IMR-90 (cell line): ENCODE data around the gene TPGS1. TPM values are rescaled to one million over a fixed set of nuclear protein-coding genes. Genes with fewer than 3 reads are reported as not detected.
A peak's percentile ranks its signal among the peaks of the same experiment; 100 is the strongest.

Experiments
- ATAC-seq: fragments of 200-7000 bp; cut with Tn5 transposase; 2 replicates; pipeline ENCODE4 v1.9.1; 2020; ENCODE audit warnings: low read depth, mild to moderate bottlenecking, moderate library complexity
- BruUV-seq: library from RNA; stranded (reverse); fragments of 400-500 nt; replicated peaks from 2 replicates; lab custom pipeline; 2021; lab: Mats Ljungman, UMichigan
- CTCF ChIA-PET: fragments of 300-600 bp; formaldehyde crosslinking; extraction: SDS; loops from one replicate; lab custom pipeline; 2021; ENCODE audit warnings: antibody characterized with exemption; lab: Yijun Ruan, JAX
- POLR2A ChIA-PET: fragments of 300-600 bp; sonication (Branson Sonifier 250); formaldehyde crosslinking; loops from one replicate; lab custom pipeline; 2022; ENCODE audit warnings: antibody characterized with exemption; ENCODE audit not compliant: unreplicated experiment; lab: Charles Lee
- DNase-seq: peaks from one replicate; pipeline ENCODE4 v3.0.0; 2013
- H2AFZ ChIP-seq: replicated peaks from 2 replicates; pipeline ENCODE3; 2013; ENCODE audit warnings: low read length, mild to moderate bottlenecking; ENCODE audit not compliant: poor library complexity
- H2AK5ac ChIP-seq: 2 replicates; pipeline ENCODE4 v1.6.1; 2013; ENCODE audit warnings: low read depth, low read length, inconsistent platforms
- H2AK9ac ChIP-seq: replicated peaks from 2 replicates; pipeline ENCODE3; 2013; ENCODE audit warnings: mild to moderate bottlenecking, low read depth, low read length, moderate library complexity; ENCODE audit not compliant: poor library complexity
- H2BK120ac ChIP-seq: 2 replicates; pipeline ENCODE4 v1.6.1; 2013; ENCODE audit warnings: low read depth, low read length, inconsistent platforms
- H2BK15ac ChIP-seq: 3 replicates; pipeline ENCODE4 v1.6.1; 2013; ENCODE audit warnings: low read depth, low read length, inconsistent platforms
- H2BK20ac ChIP-seq: 2 replicates; pipeline ENCODE4 v1.6.1; 2013; ENCODE audit warnings: low read depth, mild to moderate bottlenecking, inconsistent platforms, low read length, moderate library complexity
- H2BK5ac ChIP-seq: 2 replicates; pipeline ENCODE4 v1.6.1; 2013; ENCODE audit warnings: mild to moderate bottlenecking, low read depth, low read length, inconsistent platforms; ENCODE audit not compliant: poor library complexity, severe bottlenecking
- H3K14ac ChIP-seq: replicated peaks from 2 replicates; pipeline ENCODE4 v1.6.1; 2013; ENCODE audit warnings: low read depth, low read length, inconsistent platforms
- H3K18ac ChIP-seq: 2 replicates; pipeline ENCODE4 v1.6.1; 2013; ENCODE audit warnings: low read depth, low read length, control low read depth
- H3K23ac ChIP-seq: 2 replicates; pipeline ENCODE4 v1.6.1; 2013; ENCODE audit warnings: low read depth, low read length, inconsistent platforms
- H3K27ac ChIP-seq: 2 replicates; pipeline ENCODE4 v1.5.1; 2013; ENCODE audit warnings: mild to moderate bottlenecking, control low read depth, low read length; ENCODE audit not compliant: insufficient read depth
- H3K27me3 ChIP-seq: 2 replicates; pipeline ENCODE4 v1.6.1; 2013; ENCODE audit warnings: low read length; ENCODE audit not compliant: control insufficient read depth, insufficient read depth
- H3K36me3 ChIP-seq: 2 replicates; pipeline ENCODE4 v1.6.1; 2013; ENCODE audit warnings: low read length, mixed read lengths; ENCODE audit not compliant: control insufficient read depth, insufficient read depth
- H3K4ac ChIP-seq: 2 replicates; pipeline ENCODE4 v1.6.1; 2013; ENCODE audit warnings: low read depth, low read length, inconsistent platforms
- H3K4me1 ChIP-seq: 2 replicates; pipeline ENCODE4 v1.6.1; 2013; ENCODE audit warnings: low read length, mixed read lengths; ENCODE audit not compliant: control insufficient read depth, insufficient read depth
- H3K4me2 ChIP-seq: 2 replicates; pipeline ENCODE4 v1.6.1; 2013; ENCODE audit warnings: low read depth, mild to moderate bottlenecking, control low read depth, low read length, moderate library complexity
- H3K4me3 ChIP-seq: 2 replicates; pipeline ENCODE4 v1.5.1; 2013; ENCODE audit warnings: low read depth, mild to moderate bottlenecking, control low read depth, low read length, moderate library complexity; ENCODE audit not compliant: insufficient read depth
- H3K56ac ChIP-seq: 2 replicates; pipeline ENCODE4 v1.6.1; 2013; ENCODE audit warnings: low read length, inconsistent platforms; ENCODE audit not compliant: insufficient read depth; ENCODE audit errors: extremely low read depth
- H3K79me1 ChIP-seq, 2 experiments: 2 replicates each; pipeline ENCODE4 v1.6.1; 2013; ENCODE audit warnings: low read length in 2 of 2, inconsistent platforms in 1 of 2, low read depth in 1 of 2
- H3K9ac ChIP-seq: 2 replicates; pipeline ENCODE4 v1.6.1; 2013; ENCODE audit warnings: low read depth, low read length, control low read depth
- H3K9me1 ChIP-seq: 2 replicates; pipeline ENCODE4 v1.6.1; 2013; ENCODE audit warnings: low read length, inconsistent platforms; ENCODE audit not compliant: insufficient read depth
- H3K9me3 ChIP-seq: 2 replicates; pipeline ENCODE4 v1.6.1; 2013; ENCODE audit warnings: low read length; ENCODE audit not compliant: control insufficient read depth, insufficient read depth
- H4K20me1 ChIP-seq: 2 replicates; pipeline ENCODE4 v1.6.1; 2013; ENCODE audit warnings: low read length, inconsistent platforms; ENCODE audit not compliant: insufficient read depth
- H4K5ac ChIP-seq: 2 replicates; pipeline ENCODE4 v1.6.1; 2013; ENCODE audit warnings: mild to moderate bottlenecking, low read depth, low read length, control low read depth
- H4K8ac ChIP-seq, 2 experiments: 2 replicates each; pipeline ENCODE4 v1.6.1; 2013; ENCODE audit warnings: low read depth in 2 of 2, low read length in 2 of 2, control low read depth in 1 of 2, inconsistent platforms in 1 of 2
- H4K91ac ChIP-seq: 2 replicates; pipeline ENCODE4 v1.6.1; 2013; ENCODE audit warnings: low read depth, low read length, inconsistent platforms; ENCODE audit not compliant: insufficient read depth
- BHLHE40 ChIP-seq: fragments of 150-350 bp; IDR thresholded peaks from 2 replicates; pipeline ENCODE4 v1.6.1; 2016; ENCODE audit warnings: mild to moderate bottlenecking, low read depth, low read length
- CEBPB ChIP-seq: IDR thresholded peaks from 2 replicates; pipeline ENCODE4 v1.6.1; 2012; ENCODE audit warnings: low read depth, low read length, improper control_type of control experiment
- CHD1 ChIP-seq: IDR thresholded peaks from 2 replicates; pipeline ENCODE4 v1.6.1; 2012; ENCODE audit warnings: low read depth, low read length, improper control_type of control experiment
- FOS ChIP-seq: fragments of 150-350 bp; IDR thresholded peaks from 2 replicates; pipeline ENCODE4 v1.6.1; 2016; ENCODE audit warnings: low read depth, low read length
- MAFK ChIP-seq: IDR thresholded peaks from 2 replicates; pipeline ENCODE4 v1.6.1; 2012; ENCODE audit warnings: low read depth, low read length, improper control_type of control experiment
- MAZ ChIP-seq: IDR thresholded peaks from 2 replicates; pipeline ENCODE4 v1.6.1; 2012; ENCODE audit warnings: low read depth, mild to moderate bottlenecking, low read length, improper control_type of control experiment, moderate library complexity, borderline replicate concordance
- MXI1 ChIP-seq: IDR thresholded peaks from 2 replicates; pipeline ENCODE4 v1.6.1; 2012; ENCODE audit warnings: low read depth, mild to moderate bottlenecking, low read length, moderate library complexity, borderline replicate concordance
- POLR2A ChIP-seq: IDR thresholded peaks from 2 replicates; pipeline ENCODE4 v1.6.1; 2012; ENCODE audit warnings: mild to moderate bottlenecking, low read depth, low read length
- RAD21 ChIP-seq: IDR thresholded peaks from 2 replicates; pipeline ENCODE4 v1.6.1; 2012; ENCODE audit warnings: low read length, improper control_type of control experiment
- RFX5 ChIP-seq: IDR thresholded peaks from 2 replicates; pipeline ENCODE4 v1.8.0; 2012; ENCODE audit warnings: low read depth, mild to moderate bottlenecking, low read length, moderate library complexity
- SMC3 ChIP-seq: fragments of 150-350 bp; IDR thresholded peaks from 2 replicates; pipeline ENCODE4 v1.6.1; 2016; ENCODE audit warnings: low read depth, mild to moderate bottlenecking, antibody characterized with exemption, low read length, moderate library complexity
- WGBS, 2 experiments: methylation state at CpG; one replicate each; pipeline versions ENCODE4 v1.1.5 to v1.1.7; 2013; ENCODE audit warnings: missing lambda C conversion rate in 2 of 2; ENCODE audit not compliant: insufficient read length in 1 of 2; ENCODE audit errors: extremely low coverage in 2 of 2; 5-methylcytosine and 5-hydroxymethylcytosine counted together
- dilution Hi-C: fragments of 300-500 bp; cut with HindIII; formaldehyde crosslinking; loops from one replicate; pipeline ENCODE4 v1.14.3; 2018; ENCODE audit warnings: low sequenced_read_pairs; ENCODE audit not compliant: unreplicated experiment
- in situ Hi-C: fragments of 300-500 bp; cut with MboI; formaldehyde crosslinking; loops from 3 replicates; pipeline ENCODE4 v1.14.3; 2019; ENCODE audit warnings: low sequenced_read_pairs, inconsistent platforms, mixed read lengths
- intact Hi-C: fragments of 100-400 bp; cut with micrococcal nuclease; formaldehyde crosslinking; loops from 2 replicates; pipeline ENCODE4 v1.10.0; 2022
- polyA plus RNA-seq, 3 experiments: library from polyadenylated mRNA; depleted of rRNA; stranded (reverse); fragments of >200 nt; gene quantifications; 2 replicates each; pipeline ENCODE4 v1.2.3, GENCODE V29; 2012; ENCODE audit warnings: low replicate concordance in 1 of 3
- total RNA-seq: library from RNA; depleted of rRNA; stranded (reverse); fragments of >200 nt; gene quantifications from 2 replicates; pipeline ENCODE4 v1.2.3, GENCODE V29; 2012
- TF ChIP-seq, protein P1 (sequence below): conservative IDR thresholded peaks from 2 replicates; pipeline ENCODE4 v1.5.1; 2012; ENCODE audit warnings: mild to moderate bottlenecking, low read depth, low read length, improper control_type of control experiment
- TF ChIP-seq, protein P2 (sequence below): fragments of 150-350 bp; IDR thresholded peaks from 2 replicates; pipeline ENCODE4 v1.6.1; 2016; ENCODE audit warnings: low read depth, mild to moderate bottlenecking, low read length, moderate library complexity, borderline replicate concordance
- TF ChIP-seq, protein P3 (sequence below): fragments of 150-350 bp; IDR thresholded peaks from 2 replicates; pipeline ENCODE4 v1.6.1; 2017; ENCODE audit warnings: mild to moderate bottlenecking, antibody characterized with exemption, low read length, low read depth

Gene TPGS1
- total and polyA plus RNA-seq, 2 of the 4 experiments (the other 2 are of a cell fraction): 2.7 to 6.3 TPM

GRCh38 chr19:474126-475078 is 32.9 kb upstream of the TPGS1 start:
- WGBS, 2 experiments: 79% methylated on average over 37 of the region's 57 CpGs; no CpG with 5 or more reads in 1 of the 2 experiments
- no TSS peak for BruUV-seq
- H3K27me3 ChIP-seq: peaks cover 5% of the 10 kb centered on the region; the same call in 1 of the 2 replicates
- CTCF ChIA-PET: no interaction called here
- H3K9me3 ChIP-seq: no peaks in the 10 kb centered on the region
- H2AFZ ChIP-seq: peak overlapping the region; percentile 43
- no peak overlapping the region for H3K4me2 ChIP-seq
- no peak overlapping the region for H3K9ac ChIP-seq
- no peak overlapping the region for H2BK5ac ChIP-seq
- H3K4ac ChIP-seq: no peak overlapping the region
- in situ Hi-C loops: no loop called here
- H3K4me3 ChIP-seq: no peak overlapping the region
- POLR2A ChIA-PET: no interaction called here
- H2BK20ac ChIP-seq: no peak overlapping the region
- DNase-seq: no peak
- peaks cover 3% of the 10 kb centered on the region; the same call in 1 of the 2 replicates for H3K4me1 ChIP-seq
- H3K79me1 ChIP-seq: no peaks in the 10 kb centered on the region
- no peak overlapping the region for H2AK9ac ChIP-seq
- no peaks in the 10 kb centered on the region for H3K9me1 ChIP-seq
- no peak overlapping the region for H3K56ac ChIP-seq
- H3K36me3 ChIP-seq: no peaks in the 10 kb centered on the region
- no peak overlapping the region for H3K18ac ChIP-seq
- H4K5ac ChIP-seq: no peak overlapping the region
- no peaks in the 10 kb centered on the region for H4K20me1 ChIP-seq
- no peak overlapping the region for H4K91ac ChIP-seq
- no peak overlapping the region for H3K23ac ChIP-seq
- no peak for ATAC-seq
- H3K14ac ChIP-seq: no peak overlapping the region
- no peak overlapping the region for H2BK120ac ChIP-seq
- H4K8ac ChIP-seq: no peak overlapping the region
- dilution Hi-C loops: no loop called here
- H3K27ac ChIP-seq: no peak overlapping the region
- no peak overlapping the region for H2AK5ac ChIP-seq
- no peak overlapping the region for H2BK15ac ChIP-seq
- intact Hi-C loops: no loop called here
- TF ChIP-seq SMC3 (no peak), CEBPB (no peak), FOS (no peak), POLR2A (no peak), RFX5 (no peak), MXI1 (no peak), BHLHE40 (no peak), CHD1 (no peak), MAZ (no peak), MAFK (no peak), RAD21 (no peak)
- TF ChIP-seq, protein P1, sequence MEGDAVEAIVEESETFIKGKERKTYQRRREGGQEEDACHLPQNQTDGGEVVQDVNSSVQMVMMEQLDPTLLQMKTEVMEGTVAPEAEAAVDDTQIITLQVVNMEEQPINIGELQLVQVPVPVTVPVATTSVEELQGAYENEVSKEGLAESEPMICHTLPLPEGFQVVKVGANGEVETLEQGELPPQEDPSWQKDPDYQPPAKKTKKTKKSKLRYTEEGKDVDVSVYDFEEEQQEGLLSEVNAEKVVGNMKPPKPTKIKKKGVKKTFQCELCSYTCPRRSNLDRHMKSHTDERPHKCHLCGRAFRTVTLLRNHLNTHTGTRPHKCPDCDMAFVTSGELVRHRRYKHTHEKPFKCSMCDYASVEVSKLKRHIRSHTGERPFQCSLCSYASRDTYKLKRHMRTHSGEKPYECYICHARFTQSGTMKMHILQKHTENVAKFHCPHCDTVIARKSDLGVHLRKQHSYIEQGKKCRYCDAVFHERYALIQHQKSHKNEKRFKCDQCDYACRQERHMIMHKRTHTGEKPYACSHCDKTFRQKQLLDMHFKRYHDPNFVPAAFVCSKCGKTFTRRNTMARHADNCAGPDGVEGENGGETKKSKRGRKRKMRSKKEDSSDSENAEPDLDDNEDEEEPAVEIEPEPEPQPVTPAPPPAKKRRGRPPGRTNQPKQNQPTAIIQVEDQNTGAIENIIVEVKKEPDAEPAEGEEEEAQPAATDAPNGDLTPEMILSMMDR: no peak
- TF ChIP-seq, protein P2, sequence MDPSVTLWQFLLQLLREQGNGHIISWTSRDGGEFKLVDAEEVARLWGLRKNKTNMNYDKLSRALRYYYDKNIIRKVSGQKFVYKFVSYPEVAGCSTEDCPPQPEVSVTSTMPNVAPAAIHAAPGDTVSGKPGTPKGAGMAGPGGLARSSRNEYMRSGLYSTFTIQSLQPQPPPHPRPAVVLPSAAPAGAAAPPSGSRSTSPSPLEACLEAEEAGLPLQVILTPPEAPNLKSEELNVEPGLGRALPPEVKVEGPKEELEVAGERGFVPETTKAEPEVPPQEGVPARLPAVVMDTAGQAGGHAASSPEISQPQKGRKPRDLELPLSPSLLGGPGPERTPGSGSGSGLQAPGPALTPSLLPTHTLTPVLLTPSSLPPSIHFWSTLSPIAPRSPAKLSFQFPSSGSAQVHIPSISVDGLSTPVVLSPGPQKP: no peak
- TF ChIP-seq, protein P3, sequence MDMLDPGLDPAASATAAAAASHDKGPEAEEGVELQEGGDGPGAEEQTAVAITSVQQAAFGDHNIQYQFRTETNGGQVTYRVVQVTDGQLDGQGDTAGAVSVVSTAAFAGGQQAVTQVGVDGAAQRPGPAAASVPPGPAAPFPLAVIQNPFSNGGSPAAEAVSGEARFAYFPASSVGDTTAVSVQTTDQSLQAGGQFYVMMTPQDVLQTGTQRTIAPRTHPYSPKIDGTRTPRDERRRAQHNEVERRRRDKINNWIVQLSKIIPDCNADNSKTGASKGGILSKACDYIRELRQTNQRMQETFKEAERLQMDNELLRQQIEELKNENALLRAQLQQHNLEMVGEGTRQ: no peak
